GM12873 (cell line): ENCODE results near the gene TSC22D2.

Experiments used
- TF ChIP-seq, protein P1 (sequence below): IDR thresholded peaks from 2 replicates; pipeline ENCODE4 v1.5.1; 2012; ENCODE audit warnings: low read depth, mild to moderate bottlenecking, moderate library complexity, low read length, control low read depth; ENCODE audit not compliant: insufficient read depth; ENCODE audit errors: missing control alignments

TSC22D2 gene

GRCh38 chr3:150409512-150410310 is 1.6 kb downstream of the TSC22D2 start:
- TF ChIP-seq, protein P1, sequence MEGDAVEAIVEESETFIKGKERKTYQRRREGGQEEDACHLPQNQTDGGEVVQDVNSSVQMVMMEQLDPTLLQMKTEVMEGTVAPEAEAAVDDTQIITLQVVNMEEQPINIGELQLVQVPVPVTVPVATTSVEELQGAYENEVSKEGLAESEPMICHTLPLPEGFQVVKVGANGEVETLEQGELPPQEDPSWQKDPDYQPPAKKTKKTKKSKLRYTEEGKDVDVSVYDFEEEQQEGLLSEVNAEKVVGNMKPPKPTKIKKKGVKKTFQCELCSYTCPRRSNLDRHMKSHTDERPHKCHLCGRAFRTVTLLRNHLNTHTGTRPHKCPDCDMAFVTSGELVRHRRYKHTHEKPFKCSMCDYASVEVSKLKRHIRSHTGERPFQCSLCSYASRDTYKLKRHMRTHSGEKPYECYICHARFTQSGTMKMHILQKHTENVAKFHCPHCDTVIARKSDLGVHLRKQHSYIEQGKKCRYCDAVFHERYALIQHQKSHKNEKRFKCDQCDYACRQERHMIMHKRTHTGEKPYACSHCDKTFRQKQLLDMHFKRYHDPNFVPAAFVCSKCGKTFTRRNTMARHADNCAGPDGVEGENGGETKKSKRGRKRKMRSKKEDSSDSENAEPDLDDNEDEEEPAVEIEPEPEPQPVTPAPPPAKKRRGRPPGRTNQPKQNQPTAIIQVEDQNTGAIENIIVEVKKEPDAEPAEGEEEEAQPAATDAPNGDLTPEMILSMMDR: peak; percentile 46

DNA sequence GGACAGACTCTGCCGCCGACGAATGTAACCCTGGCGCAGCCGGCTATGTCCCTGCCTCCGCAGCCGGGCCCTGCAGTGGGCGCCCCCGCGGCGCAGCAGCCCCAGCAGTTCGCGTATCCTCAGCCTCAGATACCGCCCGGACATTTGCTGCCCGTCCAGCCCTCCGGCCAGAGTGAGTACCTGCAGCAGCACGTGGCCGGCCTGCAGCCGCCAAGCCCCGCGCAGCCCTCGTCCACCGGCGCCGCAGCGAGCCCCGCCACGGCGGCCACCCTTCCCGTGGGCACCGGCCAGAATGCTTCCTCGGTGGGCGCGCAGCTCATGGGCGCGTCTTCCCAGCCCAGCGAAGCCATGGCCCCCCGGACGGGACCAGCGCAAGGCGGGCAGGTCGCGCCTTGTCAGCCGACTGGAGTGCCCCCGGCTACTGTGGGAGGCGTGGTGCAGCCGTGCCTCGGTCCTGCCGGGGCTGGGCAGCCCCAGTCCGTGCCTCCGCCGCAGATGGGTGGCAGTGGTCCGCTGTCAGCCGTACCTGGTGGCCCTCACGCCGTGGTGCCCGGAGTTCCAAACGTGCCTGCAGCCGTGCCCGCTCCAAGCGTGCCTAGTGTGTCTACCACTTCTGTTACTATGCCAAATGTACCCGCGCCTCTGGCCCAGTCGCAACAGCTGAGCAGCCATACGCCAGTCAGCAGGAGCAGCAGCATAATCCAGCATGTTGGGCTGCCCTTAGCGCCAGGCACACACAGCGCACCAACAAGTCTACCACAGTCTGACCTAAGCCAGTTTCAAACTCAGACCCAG is 2.4 kb downstream of the TSC22D2 start:
- TF ChIP-seq, protein P1: no peak

DNA sequence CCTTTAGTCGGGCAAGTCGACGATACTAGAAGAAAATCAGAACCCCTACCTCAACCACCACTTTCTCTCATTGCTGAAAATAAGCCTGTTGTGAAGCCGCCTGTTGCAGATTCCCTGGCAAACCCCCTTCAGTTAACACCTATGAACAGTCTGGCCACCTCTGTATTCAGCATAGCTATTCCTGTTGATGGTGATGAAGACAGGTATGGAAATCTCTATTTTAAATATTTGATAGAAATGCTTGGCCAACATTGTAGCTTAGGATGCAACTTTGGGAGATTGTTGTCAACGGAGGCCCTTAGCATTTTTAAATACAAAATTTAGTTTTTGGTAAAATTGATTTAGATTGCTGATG is 3.0 kb downstream of the TSC22D2 start:
- TF ChIP-seq, protein P1: no peak

DNA sequence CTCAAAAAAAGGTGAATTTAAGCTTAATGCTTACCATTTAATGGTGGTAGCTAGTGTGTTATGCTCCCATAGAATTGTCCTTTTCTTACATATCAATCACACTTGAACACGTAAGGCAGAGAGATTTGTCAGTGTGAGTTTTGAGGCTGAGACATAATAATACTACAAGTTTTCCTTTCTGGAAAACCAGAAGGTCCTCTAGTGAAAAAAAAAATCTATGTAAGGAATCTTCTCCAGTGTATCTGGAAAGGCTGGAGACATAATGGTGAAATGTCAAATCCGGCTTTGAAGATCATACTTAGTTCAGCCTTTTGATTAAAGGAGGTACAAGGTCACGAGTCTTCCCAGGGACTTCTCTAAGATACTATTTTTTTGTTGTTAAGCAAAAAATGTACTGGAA is 3.4 kb downstream of the TSC22D2 start:
- TF ChIP-seq, protein P1: no peak

DNA sequence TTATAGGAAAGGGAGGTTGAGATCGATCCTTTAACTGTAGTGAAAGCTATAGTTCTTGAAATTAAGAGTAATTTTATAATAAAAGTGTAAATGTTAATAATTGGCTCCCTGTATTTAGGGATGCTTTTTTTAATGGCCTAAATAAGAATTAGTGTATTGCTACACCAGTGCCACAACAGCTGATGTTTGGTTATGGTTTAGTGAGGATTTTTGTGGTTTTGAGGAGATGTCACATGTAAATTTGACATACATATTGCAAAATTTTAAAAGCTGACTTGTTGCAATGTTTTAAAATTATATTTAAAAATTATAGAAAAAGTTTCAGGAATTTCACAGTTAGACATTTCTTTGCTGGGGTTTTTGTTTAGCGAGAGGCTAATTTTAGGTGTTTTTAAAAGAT is 3.9 kb downstream of the TSC22D2 start:
- TF ChIP-seq, protein P1: no peak

DNA sequence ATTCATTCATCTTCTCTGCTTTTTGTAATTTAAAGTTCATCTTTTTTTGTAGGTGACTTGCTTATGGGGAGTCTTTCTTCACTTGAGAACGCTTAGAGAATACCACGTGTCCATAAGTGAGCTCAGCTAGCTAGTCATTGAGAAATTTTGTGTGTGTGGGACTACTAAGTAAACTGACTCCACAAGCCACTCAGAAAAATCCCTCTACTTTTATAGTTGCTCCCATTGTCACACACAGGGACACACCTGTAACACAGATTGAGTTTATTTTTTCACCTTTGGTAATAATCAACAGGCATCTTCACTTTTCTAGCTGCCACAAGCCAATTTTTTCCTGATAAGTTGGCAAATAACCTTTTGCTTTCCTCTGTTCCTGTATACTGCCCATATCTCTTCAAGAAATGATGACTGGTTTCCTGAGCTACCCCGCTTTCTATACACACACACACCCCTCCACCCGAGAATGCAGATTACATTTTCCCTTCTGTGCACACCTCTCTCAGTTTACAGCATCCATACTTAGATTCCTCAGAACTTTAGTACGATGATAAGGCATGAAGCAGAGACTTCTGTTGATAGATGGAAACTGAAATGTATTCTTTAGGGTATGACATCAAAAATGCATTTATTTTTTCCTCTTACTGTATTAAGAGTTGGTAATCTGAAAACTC is 4.6 kb downstream of the TSC22D2 start:
- TF ChIP-seq, protein P1: no peak

DNA sequence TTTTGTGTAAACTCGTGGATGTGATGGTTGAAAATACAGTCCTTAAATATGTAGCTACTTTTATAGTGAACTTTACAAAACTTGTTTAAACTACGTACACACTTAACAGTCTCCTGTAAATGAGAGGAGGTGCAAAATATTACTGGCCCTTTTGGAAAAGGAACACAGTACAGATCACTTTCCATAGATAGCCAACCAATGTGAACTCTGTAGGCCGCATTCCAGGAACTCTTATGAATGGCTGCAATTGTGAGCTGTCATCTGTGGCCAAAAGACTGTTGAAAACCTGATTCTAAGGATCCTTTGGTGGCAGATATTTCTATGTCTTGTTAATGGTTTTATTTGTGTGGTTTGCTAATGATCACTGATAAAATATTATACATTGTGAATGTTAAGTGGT is 6.2 kb downstream of the TSC22D2 start:
- TF ChIP-seq, protein P1: no peak
